H1 (cell line): ENCODE results near the gene MAPK8IP3. TPM values are rescaled to one million over a fixed set of nuclear protein-coding genes. Genes with fewer than 3 reads are reported as not detected.

Source experiments
- CREB1 ChIP-seq: IDR thresholded peaks from 2 replicates; pipeline ENCODE4 v1.6.1; 2012; ENCODE audit warnings: inconsistent platforms
- CTBP2 ChIP-seq: IDR thresholded peaks from 2 replicates; pipeline ENCODE4 v1.7.0; 2011; ENCODE audit warnings: borderline replicate concordance, mild to moderate bottlenecking, moderate library complexity, mixed read lengths, low read length; ENCODE audit not compliant: insufficient read depth, insufficient read length
- CTCF ChIP-seq, 3 experiments: IDR thresholded peaks; 1 replicate in 2 of 3; 2 replicates in 1 of 3; pipeline versions ENCODE4 v1.5.1 to v1.6.1; 2011; ENCODE audit warnings: low read length in 3 of 3, mild to moderate bottlenecking in 3 of 3, inconsistent platforms in 2 of 3, low read depth in 1 of 3, moderate library complexity in 1 of 3; ENCODE audit not compliant: insufficient read depth in 1 of 3; ENCODE audit errors: control extremely low read depth in 1 of 3
- NANOG ChIP-seq: IDR thresholded peaks from 2 replicates; pipeline ENCODE4 v1.6.1; 2011; ENCODE audit warnings: low read length, low read depth, mild to moderate bottlenecking, inconsistent platforms; ENCODE audit not compliant: insufficient read depth, poor library complexity, severe bottlenecking
- POU5F1 ChIP-seq: IDR thresholded peaks from 2 replicates; pipeline ENCODE4 v1.6.1; 2011; ENCODE audit warnings: low read depth, mild to moderate bottlenecking, low read length, moderate library complexity
- RXRA ChIP-seq: IDR thresholded peaks from 2 replicates; pipeline ENCODE4 v1.6.1; 2011; ENCODE audit warnings: low read depth, mild to moderate bottlenecking, low read length, moderate library complexity; ENCODE audit not compliant: insufficient read depth
- TBP ChIP-seq: IDR thresholded peaks from 2 replicates; pipeline ENCODE4 v1.6.1; 2011; ENCODE audit warnings: low read depth, low read length, improper control_type of control experiment
- polyA plus RNA-seq, 7 experiments: library from polyadenylated mRNA; depleted of rRNA in 3 of 7; stranded (reverse) in 5 of 7; unstranded in 2 of 7; fragments of >200 nt in 5 of 7; fragments of 200-250 nt in 2 of 7; gene quantifications; 1 replicate in 5 of 7; 2 replicates in 1 of 7; 4 replicates in 1 of 7; pipeline versions ENCODE4 v1.2.1 to v1.2.3, GENCODE V29; 2011 to 2013; ENCODE audit warnings: missing spikeins in 2 of 7, mixed read lengths in 2 of 7
- total RNA-seq: library from RNA; stranded (reverse); fragmentation: NEBNext Ultra II Directional; extraction: Animal tissue kit (Norgen Biotek cat#: 25700); gene quantifications from 2 replicates; pipeline ENCODE4 v1.2.1, GENCODE V29; 2021

The MAPK8IP3 gene
- total and polyA plus RNA-seq, 2 of the 8 experiments (the other 6 are each of a cell fraction or from before 2014, with no cell fraction given), result 16.9 to 43.4 TPM

GRCh38 chr16:1810536-1810935 lies 104.5 kb downstream of the MAPK8IP3 start (continued):
- TF ChIP-seq CTBP2 (no peak), POU5F1 (no peak), TBP (no peak), CTCF (IDR thresholded peaks at IDR 0.05; ENCODE audit: control extremely low read depth in 1 of 3, insufficient read depth in 1 of 3, low read depth in 1 of 3, low read length in 3 of 3) (no peak), NANOG (no peak), RXRA (no peak), CREB1 (no peak)
